Epithelial cell of prostate (primary cell): ENCODE data around the gene TAS1R3.
"Not testable (repeated sequence)": the region's sequence is repeated elsewhere in the genome, so short reads cannot be mapped to it uniquely, and the experiment has no call there.

ENCODE experiments used
- DNase-seq: peaks from one replicate; pipeline ENCODE4 v3.0.0-alpha.2; 2011; ENCODE audit warnings: low read depth, low spot score
- H3K27ac ChIP-seq: fragments of 450-650 bp; 2 replicates; pipeline ENCODE4 v1.5.1; 2017; ENCODE audit warnings: mild to moderate bottlenecking

TAS1R3 gene

DNA sequence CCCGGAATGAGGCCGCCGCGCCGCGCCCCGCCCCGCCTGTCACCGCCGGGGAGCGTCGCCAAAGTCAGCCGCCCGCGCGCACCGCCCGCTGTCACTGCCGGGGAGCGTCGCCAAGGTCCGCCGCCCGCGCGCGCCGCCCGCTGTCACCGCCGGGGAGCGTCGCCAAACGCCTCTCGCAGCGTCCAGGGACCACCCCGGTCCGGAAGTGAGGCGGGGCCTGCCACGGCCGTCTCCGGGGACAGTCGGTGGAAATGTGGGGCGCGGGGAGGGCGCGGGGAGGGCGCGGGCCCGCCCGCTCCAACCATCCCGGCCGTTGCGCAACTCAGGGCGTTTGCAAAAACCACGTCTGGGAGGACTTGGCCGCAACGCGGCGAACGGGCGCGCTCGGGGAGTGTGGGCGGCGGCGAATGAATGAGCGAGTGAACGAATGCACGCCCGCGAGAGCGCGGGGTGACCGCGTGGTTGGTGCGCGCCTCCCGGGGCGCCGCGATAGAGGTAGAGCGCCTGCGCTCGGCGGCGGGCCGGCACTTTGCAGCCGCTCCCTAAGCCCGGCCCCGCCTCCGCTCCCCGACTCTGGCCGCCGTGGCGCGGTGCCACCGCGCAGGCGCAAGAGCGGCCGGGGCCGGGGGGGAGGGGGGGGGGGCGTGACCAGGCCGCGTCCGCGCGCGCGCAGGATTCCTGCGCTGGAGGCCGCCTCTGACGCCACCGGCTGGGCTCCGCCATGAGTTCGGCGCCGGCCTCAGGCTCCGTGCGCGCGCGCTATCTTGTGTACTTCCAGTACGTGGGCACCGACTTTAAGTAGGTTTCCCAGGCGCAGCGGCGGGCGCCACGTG, 22.9 kb upstream of the TAS1R3 start, which contains the start of the genes ACAP3 and PUSL1:
ACAP3 (minus strand) TSS at position 8 of the 833 bp plus-strand sequence. CDS start 115 bp downstream, outside the sequence.
PUSL1 (plus strand) TSS at position 675 of the 833 bp plus-strand sequence; CDS start at position 722, 47 bp downstream.
- peak; percentile 70 for DNase-seq
- H3K27ac ChIP-seq: peak within 1 kb of the TSS; percentile 87

DNA sequence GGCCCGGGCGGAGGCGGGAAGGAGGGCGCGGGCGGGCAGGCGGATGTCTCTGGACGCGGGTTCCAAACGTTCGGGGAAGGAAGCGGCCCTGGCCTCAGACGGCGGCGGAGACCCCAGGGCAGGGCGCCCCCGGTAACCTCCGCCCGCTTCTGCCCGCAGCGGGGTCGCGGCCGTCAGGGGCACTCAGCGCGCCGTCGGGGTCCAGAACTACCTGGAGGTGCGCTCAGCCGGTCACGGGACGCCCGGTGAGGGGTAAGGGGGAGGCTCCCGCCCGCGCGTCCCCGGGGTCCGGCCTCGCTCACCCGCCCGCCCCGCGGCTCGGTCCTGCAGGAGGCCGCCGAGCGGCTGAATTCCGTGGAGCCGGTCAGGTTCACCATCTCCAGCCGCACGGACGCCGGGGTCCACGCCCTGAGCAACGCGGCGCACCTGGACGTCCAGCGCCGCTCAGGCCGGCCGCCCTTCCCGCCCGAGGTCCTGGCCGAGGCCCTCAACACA, 22.3 kb upstream of the TAS1R3 start:
- peak overlapping the region; percentile 87 for H3K27ac ChIP-seq
- DNase-seq: no peak

DNA sequence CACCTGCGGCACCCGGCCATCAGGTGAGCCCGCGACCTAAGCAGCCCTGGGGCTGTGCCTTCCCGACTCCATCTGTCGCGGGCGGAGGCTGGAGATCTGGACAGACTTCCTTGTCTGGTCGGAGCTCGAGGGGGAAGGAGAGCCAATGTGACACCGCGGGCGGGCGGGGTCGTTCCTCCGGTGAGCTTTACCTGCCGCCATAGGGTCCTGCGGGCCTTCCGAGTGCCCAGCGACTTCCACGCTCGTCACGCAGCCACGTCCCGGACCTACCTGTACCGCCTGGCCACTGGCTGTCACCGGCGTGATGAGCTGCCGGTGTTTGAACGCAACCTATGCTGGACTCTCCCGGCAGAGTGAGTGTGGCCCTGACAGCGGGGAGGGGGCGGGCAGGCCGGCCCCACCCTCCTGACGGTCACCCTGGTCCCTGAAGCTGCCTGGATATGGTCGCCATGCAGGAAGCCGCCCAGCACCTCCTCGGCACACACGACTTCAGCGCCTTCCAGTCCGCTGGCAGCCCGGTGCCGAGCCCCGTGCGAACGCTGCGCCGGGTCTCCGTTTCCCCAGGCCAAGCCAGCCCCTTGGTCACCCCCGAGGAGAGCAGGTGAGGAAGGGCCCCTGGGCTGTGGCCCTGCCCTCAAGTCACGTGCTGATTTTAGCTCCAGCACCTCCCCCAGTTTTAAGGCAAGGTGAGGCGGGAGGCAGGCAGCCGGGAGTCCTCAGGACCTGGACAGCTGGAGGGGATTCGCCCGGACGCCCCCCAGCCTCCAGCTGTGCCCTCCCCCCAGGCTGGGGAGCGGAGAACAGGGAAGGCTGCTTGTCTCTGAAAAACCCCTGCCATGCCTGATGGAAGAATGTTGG, 21.6 kb upstream of the TAS1R3 start:
- H3K27ac ChIP-seq: peak overlapping the region; percentile 87
- DNase-seq: no peak

DNA sequence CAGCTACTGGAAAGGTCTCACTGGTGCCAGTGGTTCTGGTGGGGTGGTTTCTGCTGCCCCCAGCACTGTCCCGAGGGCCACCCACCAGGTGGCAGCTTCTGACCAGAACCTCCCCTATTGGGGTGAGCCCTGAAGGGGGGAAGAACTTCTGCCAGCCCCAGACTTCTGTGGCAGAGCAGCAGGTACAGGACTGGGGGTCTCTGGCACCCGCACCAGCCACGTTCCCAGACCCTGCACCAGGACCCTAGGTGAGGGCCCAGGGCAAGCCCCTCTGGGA, 21.0 kb upstream of the TAS1R3 start:
- H3K27ac ChIP-seq: no peak overlapping the region

DNA sequence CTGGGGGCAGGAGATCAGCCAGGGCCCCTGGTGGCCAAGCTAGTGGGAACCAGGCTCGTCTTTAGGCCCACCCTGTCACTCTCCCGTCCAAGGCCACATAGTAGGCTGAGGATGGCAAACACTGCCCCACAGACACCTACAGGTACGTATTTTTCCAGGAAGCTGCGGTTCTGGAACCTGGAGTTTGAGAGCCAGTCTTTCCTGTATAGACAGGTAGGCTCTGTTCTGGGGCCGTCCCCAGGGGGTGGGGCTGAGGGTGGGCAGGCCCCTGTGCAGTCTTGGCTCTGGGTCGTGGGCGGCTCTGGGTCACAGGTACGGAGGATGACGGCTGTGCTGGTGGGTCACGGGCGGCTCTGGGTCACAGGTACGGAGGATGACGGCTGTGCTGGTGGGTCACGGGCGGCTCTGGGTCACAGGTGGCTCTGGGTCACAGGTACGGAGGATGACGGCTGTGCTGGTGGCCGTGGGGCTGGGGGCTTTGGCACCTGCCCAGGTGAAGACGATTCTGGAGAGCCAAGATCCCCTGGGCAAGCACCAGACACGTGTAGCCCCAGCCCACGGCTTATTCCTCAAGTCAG, 20.5 kb upstream of the TAS1R3 start:
- H3K27ac ChIP-seq: no peak overlapping the region
- DNase-seq: no peak

More for the DNA sequence above, 21.0 kb upstream of the TAS1R3 start:
- DNase-seq: no peak

DNA sequence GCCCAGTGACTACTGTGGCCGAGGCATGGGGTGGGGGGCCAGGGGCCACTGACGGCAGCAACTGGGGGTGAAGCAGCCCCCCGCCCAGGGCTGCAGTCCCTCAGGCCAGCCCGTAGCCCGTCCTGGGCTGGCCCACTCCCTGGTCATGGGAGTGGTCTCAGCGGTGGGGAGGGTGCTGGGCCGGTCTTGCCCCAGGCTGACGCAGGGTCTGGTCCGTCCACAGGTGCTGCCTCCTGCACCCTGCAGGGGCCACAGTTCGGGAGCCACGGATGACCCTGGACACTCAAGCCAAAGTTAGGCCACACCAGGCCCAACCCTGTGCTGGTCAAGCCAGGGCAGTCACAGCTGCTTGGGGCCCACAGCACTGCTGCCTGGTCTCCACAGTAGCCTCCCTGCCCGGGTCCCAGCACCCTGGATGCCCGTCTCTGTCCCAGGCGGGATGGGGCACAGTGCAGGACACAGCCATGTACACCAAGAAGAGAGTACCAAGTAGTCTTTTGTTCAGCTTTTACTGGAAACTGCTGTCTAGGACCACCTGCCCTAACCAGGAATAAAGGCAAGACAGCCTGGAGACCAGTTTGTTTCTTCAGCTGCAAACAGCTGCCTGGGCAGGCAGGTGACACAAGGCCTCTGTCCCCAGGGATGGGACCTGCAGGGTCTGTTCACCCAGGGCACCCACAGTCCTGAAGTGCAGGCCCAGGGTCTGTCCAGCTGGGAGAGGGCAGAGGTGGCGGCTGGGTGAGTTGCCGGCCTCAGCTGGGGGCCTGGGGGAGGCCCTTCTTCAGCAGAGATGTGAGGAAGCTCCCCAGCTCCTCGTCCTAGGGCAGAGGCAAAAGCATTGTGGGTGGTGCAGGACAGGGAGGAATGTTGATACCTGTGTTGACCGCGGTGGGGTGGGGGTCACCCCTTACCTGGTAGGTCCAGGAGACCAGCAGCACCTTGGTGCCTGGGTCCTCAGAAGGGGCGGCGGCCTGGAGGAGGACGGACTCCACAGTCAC, 19.7 kb upstream of the TAS1R3 start:
- DNase-seq: no peak
- H3K27ac ChIP-seq: no peak overlapping the region

DNA sequence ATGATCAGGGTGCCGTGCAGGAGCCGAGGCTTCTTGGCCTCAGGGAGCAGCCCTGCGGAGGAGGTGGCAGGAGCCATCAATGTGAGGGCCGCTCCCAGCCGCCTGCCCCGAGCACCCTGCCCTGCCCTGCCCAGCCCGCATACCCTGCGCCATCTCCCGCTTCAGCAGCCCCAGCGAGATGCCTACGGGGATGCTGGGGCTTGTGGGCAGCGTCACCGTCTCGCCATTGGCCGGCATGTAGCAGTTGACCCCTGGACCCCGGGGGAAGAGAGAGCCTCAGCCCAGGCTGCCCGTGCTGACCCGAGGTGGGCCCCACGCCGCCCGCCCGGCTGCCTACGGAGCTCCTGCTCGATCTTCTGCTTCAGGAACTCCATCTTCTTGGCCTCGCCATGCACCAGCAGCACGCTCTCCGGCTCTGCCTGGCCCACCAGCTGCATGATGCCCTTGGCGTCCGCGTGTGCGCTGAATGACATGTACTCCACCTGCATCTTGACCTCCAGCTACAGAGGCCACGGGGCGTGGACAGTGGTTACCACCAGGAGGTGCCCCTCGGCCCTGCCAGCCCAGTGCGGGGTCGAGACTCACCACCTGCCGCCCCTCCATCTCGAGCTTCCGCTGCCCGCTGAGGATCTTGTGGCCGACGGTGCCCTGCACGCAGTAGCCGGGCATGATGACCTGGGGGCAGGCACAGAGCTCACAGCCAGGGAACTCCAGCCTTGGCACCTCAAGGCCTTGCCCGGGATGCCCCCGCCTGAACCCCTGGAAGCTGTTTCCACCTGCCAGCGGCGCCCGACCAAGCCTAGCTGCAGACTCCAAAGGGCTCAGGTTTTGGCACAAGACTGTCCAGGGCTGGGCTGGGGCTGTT, 18.4 kb upstream of the TAS1R3 start:
- H3K27ac ChIP-seq: no peak overlapping the region
- no peak for DNase-seq

DNA sequence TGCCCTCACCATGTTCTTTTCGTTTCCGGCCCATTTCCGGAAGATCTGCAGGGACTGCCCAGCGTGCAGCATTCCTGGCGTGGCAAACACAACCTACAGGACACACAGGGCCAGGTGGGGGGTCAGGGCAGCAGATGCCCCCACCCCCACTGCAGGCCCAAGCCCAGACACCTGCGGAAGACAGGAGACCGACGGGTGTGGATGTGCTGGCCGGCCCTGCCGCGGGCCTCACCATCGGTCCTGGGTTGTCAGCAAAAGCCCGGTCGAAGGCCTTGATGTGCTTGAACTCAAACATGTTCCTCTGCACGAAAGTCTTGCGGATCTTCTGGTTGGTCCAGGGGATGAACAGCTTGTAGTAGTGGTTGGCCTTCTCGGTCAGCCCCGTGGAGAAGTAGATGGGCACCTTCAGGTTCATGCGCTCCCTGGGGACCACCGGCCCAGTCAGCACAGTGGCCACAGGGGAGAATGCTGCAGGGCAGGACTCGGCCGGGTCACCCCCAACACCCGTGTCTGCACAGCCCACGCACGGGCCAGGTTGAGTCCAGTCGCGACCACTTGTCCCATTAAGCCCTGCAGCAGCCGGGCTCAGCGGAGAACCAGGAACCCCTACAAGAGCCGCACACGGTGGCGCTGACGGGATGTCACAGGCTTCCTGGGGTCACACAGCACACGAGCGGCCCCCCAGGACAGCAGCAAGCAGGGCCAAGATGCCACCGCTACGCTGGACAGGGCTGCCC, 17.4 kb upstream of the TAS1R3 start:
- no peak overlapping the region for H3K27ac ChIP-seq
- no peak for DNase-seq

DNA sequence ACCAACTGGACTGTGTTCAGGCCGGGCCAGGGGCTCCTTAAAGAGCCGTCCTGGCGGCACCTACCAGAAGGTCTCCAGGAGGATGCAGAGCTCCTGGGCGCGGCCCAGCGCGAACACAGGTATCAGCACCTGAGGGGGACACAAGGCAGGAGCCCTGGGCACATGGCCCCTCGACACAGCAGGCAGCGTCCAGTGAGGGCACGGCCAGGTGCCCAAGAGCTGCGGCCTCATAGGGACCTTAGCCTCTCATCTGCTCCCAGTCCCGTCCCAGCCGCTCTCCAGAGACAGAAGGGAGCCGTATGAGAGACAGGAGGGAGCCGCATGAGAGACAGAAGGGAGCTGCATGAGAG, 16.9 kb upstream of the TAS1R3 start:
- no peak overlapping the region for H3K27ac ChIP-seq

DNA sequence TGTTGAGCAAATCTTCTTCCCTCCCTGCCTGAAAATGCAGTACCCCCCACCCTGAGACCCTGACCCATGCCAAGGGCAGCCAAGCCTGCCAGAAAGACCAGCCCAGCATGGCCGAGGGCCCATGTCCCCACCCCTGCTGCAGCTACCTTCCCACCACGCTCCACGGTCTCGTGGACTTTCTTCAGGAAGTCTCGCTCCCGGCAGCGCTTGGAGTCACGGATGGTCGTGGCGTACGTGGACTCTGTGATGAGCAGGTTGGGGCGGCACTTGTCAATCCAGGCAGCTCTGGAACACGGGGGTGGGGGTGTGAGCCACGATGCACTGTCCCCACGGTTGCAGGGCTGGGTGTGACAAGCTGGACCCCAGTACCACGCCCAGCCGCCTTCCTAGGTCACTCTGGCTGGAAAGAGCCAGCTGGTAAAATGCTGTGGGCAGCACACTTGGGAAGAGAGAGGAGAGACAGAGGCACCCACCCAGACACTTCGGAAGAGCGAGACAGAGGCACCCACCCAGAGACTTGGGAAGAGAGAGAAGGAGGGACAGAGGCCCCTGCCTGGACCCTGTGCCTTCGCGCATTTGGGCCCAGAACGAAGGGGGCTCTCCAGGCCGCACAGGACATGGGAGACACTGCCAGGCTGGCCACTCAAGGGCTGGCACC, 16.3 kb upstream of the TAS1R3 start:
- no peak for DNase-seq
- no peak overlapping the region for H3K27ac ChIP-seq

More for the DNA sequence above, 16.9 kb upstream of the TAS1R3 start:
- no peak for DNase-seq

DNA sequence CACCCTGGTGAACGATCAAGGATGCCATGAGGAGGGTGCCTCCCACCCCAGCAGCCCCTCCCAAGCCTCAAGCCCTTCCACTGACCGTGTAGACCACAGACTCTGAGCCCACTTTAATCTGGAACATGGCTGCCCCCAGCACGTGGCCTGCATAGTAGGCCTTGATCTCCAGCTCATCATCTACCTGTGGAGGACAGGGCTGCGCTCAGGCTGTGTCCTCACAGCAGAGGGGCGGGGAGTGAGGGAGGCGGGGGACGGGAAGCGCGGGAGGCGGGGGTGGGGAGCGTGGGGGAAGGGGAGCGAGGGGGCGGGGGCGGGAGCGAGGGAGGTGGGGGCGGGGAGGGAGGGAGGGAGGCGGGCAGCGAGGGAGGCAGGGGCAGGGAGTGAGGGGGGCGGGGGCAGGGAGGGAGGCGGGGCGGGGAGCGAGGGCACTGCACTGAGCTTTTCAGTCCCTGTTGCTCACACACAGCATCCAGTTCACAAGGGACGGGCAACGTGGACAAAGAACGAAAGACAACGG, 15.6 kb upstream of the TAS1R3 start:
- no peak for DNase-seq
- H3K27ac ChIP-seq: no peak overlapping the region

DNA sequence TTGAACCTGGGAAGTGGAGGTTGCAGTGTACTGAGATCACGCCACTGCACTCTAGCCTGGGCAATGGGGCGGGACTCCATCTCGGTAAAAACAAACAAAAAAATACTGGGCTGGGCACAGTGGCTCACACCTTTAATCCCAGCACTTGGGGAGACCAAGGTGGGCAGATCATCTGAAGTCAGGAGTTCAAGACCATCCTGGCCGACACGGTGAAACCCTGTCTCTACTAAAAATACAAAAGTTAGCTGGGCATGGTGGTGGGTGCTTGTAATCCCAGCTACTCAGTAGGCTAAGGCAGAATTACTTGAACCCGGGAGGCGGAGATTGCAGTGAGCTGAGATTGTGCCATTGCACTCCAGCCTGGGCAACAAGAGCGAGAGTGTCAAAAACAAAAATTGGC, 14.9 kb upstream of the TAS1R3 start:
- H3K27ac ChIP-seq, DNase-seq: not testable (repeated sequence)

DNA sequence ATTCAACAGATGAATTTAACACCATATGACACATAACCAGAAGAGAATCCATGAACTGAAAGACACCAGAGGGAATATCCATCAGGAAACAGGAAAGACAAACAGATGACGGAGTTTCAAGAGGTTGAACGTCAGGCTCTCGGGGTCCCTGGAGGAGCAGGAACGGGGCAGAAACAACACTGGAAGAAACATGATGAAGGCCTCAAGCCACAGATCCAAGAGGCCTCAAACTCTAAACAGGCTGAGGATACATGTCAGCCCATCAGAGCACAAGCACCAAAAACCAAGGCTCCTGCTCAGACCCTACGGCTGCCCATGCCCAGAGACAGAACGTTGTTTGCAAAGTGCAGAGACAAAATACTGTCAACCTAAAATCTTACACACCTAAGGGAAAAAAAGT, 13.7 kb upstream of the TAS1R3 start:
- no peak for DNase-seq
- peak overlapping the region; percentile 43 for H3K27ac ChIP-seq

DNA sequence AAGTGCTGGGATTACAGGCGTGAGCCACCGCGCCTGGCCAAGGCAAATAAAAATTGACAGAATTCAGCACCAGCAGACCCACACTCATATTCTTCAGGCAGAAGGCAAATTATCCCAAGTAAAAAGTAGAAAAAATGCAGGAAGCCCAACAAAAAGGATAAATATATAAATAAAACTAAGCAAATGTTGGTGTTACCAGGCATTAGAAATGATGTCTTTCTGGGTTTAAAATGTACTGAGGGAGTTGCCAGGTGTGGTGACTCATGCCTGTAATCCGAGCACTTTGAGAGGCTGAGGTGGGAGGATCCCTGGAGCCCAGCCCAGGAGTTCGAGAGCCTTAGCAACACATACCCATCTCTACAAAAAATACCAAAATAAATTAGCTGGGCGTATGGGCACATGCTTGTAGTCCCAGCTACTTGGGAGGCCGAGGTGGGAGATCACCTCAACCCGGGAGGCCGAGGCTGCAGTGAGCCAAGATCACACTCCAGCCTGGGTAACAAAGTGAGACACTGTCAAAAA, 12.9 kb upstream of the TAS1R3 start:
- DNase-seq: peak; percentile 51
- peak overlapping the region; percentile 43 for H3K27ac ChIP-seq

DNA sequence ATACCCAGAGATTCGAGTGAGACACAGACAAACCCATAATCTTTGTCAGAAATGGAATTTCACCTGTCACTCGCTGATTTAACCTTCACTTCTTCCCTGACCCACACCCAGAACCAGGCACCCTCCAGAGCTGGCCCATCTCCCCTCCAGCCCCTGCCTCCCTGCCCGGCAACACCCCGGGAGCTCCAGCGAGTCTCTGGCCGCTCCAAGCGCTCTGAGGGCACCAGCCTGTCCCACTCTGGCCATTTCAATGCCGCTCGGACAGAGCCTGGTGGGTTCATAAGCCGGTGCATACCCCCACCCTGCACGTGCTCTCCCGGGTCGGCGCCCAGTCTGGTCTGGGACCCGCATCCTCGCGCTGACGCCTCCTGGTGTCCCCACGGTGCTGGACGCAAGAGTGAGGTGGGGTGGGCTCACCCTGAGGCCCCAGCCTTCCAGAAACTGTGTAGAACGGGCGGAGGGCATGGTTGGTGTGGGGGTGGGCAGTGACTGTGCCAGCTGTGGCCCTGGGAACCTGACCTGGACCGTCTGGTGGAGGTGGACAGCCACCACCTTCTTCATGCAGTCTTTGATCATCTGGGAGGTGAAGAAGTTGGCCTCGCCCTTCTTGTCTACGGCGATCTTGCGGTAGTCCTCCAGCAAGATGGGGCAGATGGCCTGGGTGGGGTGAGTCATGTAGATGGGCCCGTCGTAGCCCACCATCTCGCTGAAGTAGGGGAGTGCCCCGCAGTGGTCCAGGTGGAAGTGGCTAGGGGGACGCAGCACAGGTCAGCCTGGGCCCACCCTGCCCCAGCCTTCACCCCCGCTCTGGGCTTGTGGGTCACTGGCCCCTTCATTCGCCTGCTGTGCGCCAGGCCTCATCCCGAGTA, 12.1 kb upstream of the TAS1R3 start:
- H3K27ac ChIP-seq: peak overlapping the region; percentile 43
- DNase-seq: no peak

DNA sequence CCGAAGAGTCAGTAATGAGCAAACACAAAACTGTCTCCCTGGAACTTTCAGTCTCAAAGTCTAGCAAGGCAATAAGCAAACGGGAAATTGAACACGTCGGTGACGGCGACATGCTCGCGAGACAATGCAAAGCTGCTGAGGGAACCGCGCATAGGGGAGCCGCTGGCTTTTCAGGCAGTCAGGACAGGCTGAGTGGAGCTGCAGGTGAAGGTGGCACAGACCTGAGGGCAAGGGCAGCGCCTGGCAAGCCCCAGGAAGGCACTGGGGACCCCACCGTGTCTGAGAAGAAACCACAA, 11.5 kb upstream of the TAS1R3 start:
- no peak for DNase-seq
- no peak overlapping the region for H3K27ac ChIP-seq
